ENCODE data around the gene ATR. TPM values are rescaled to one million over a fixed set of nuclear protein-coding genes. Genes with fewer than 3 reads are reported as not detected.

Gene ATR
- total and polyA plus RNA-seq, 2 donors (not counting 1 experiment from before 2014, with no cell fraction given): 12.5 to 17.0 TPM

- H3K4me1 ChIP-seq (ENCODE audit: control insufficient read depth, extremely low read depth, insufficient read depth, low read length): no peaks in the 10 kb centered on the region
- H3K9me3 ChIP-seq (ENCODE audit: control insufficient read depth, insufficient read depth, low read depth, low read length): no peaks in the 10 kb centered on the region
- H3K36me3 ChIP-seq (ENCODE audit: control insufficient read depth, insufficient read depth, low read length): no peaks in the 10 kb centered on the region
- no peaks in the 10 kb centered on the region for H3K79me2 ChIP-seq (ENCODE audit: control insufficient read depth, insufficient read depth, low read length)
- H3K4me3 ChIP-seq (replicated peaks in 1 of 4; ENCODE audit: control extremely low read depth in 1 of 4, insufficient read depth in 1 of 4, low read depth in 3 of 4, low read length in 4 of 4): no peak overlapping the region
- no peak overlapping the region for H3K27ac ChIP-seq (ENCODE audit: insufficient read depth, low read length)
- H4K20me1 ChIP-seq (ENCODE audit: control insufficient read depth, extremely low read depth, insufficient read depth, low read length): no peaks in the 10 kb centered on the region
- H2AFZ ChIP-seq (ENCODE audit: low read length): no peak overlapping the region
- no peak for DNase-seq (ENCODE audit: low read depth in 2 of 2)
- H3K9ac ChIP-seq (ENCODE audit: insufficient read depth, low read length): no peak overlapping the region
- H3K4me2 ChIP-seq (ENCODE audit: extremely low read depth, insufficient read depth, low read length): no peak overlapping the region
- TF ChIP-seq CTCF (conservative IDR thresholded peaks at IDR 0.05 in 1 of 2, IDR thresholded peaks at IDR 0.05 in 1 of 2; ENCODE audit: low read depth in 1 of 2, low read length in 2 of 2) (no peak), EZH2 (IDR thresholded peaks at IDR 0.05; ENCODE audit: low read length, missing control alignments) (no peak)
- H3K27me3 ChIP-seq (ENCODE audit: control insufficient read depth, insufficient read depth, low read length): no peaks in the 10 kb centered on the region
These were observed 46.6 kb upstream of the ATR start for GRCh38 chr3:142625153-142625440.

GRCh38 chr3:142624341-142625152 is 46.0 kb upstream of the ATR start:
- H3K36me3 ChIP-seq (ENCODE audit: control insufficient read depth, insufficient read depth, low read length): no peaks in the 10 kb centered on the region
- no peaks in the 10 kb centered on the region for H3K27me3 ChIP-seq (ENCODE audit: control insufficient read depth, insufficient read depth, low read length)
- H3K79me2 ChIP-seq (ENCODE audit: control insufficient read depth, insufficient read depth, low read length): no peaks in the 10 kb centered on the region
- H2AFZ ChIP-seq (ENCODE audit: low read length): no peak overlapping the region
- no peaks in the 10 kb centered on the region for H4K20me1 ChIP-seq (ENCODE audit: control insufficient read depth, extremely low read depth, insufficient read depth, low read length)
- no peak for TF ChIP-seq CTCF (conservative IDR thresholded peaks at IDR 0.05 in 1 of 2, IDR thresholded peaks at IDR 0.05 in 1 of 2; ENCODE audit: low read depth in 1 of 2, low read length in 2 of 2)
- no peak overlapping the region for H3K9ac ChIP-seq (ENCODE audit: insufficient read depth, low read length)
- H3K4me3 ChIP-seq (replicated peaks in 1 of 4; ENCODE audit: control extremely low read depth in 1 of 4, insufficient read depth in 1 of 4, low read depth in 3 of 4, low read length in 4 of 4): no peak overlapping the region
- H3K4me2 ChIP-seq (ENCODE audit: extremely low read depth, insufficient read depth, low read length): no peak overlapping the region
- H3K4me1 ChIP-seq (ENCODE audit: control insufficient read depth, extremely low read depth, insufficient read depth, low read length): no peaks in the 10 kb centered on the region
- DNase-seq (ENCODE audit: low read depth in 2 of 2): no peak
- no peak overlapping the region for H3K27ac ChIP-seq (ENCODE audit: insufficient read depth, low read length)
- no peaks in the 10 kb centered on the region for H3K9me3 ChIP-seq (ENCODE audit: control insufficient read depth, insufficient read depth, low read depth, low read length)

- H3K9ac ChIP-seq (ENCODE audit: insufficient read depth, low read length): no peak overlapping the region
- H3K79me2 ChIP-seq (ENCODE audit: control insufficient read depth, insufficient read depth, low read length): no peaks in the 10 kb centered on the region
- no peaks in the 10 kb centered on the region for H3K9me3 ChIP-seq (ENCODE audit: control insufficient read depth, insufficient read depth, low read depth, low read length)
- no peaks in the 10 kb centered on the region for H3K4me1 ChIP-seq (ENCODE audit: control insufficient read depth, extremely low read depth, insufficient read depth, low read length)
- no peak for DNase-seq (ENCODE audit: low read depth in 2 of 2)
- H2AFZ ChIP-seq (ENCODE audit: low read length): no peak overlapping the region
- H3K4me3 ChIP-seq (replicated peaks in 1 of 4; ENCODE audit: control extremely low read depth in 1 of 4, insufficient read depth in 1 of 4, low read depth in 3 of 4, low read length in 4 of 4): no peak overlapping the region
- no peaks in the 10 kb centered on the region for H4K20me1 ChIP-seq (ENCODE audit: control insufficient read depth, extremely low read depth, insufficient read depth, low read length)
- H3K27me3 ChIP-seq (ENCODE audit: control insufficient read depth, insufficient read depth, low read length): no peaks in the 10 kb centered on the region
- H3K36me3 ChIP-seq (ENCODE audit: control insufficient read depth, insufficient read depth, low read length): no peaks in the 10 kb centered on the region
- no peak overlapping the region for H3K4me2 ChIP-seq (ENCODE audit: extremely low read depth, insufficient read depth, low read length)
- TF ChIP-seq EZH2 (IDR thresholded peaks at IDR 0.05; ENCODE audit: low read length, missing control alignments) (no peak), CTCF (conservative IDR thresholded peaks at IDR 0.05 in 1 of 2, IDR thresholded peaks at IDR 0.05 in 1 of 2; ENCODE audit: low read depth in 1 of 2, low read length in 2 of 2) (no peak)
- no peak overlapping the region for H3K27ac ChIP-seq (ENCODE audit: insufficient read depth, low read length)
These were observed 44.7 kb upstream of the ATR start for GRCh38 chr3:142623194-142623593.
